Hepatocyte (in vitro differentiated cells): ENCODE data around the gene ADRM1.

Source experiments
- CTCF ChIP-seq: fragments of 200-600 bp; sonication (generic); IDR thresholded peaks from 2 replicates; pipeline ENCODE4 v1.5.1; 2016; ENCODE audit warnings: antibody characterized with exemption, mild to moderate bottlenecking; ENCODE audit not compliant: poor library complexity
- EZH2 ChIP-seq: fragments of 200-600 bp; sonication (generic); IDR thresholded peaks from 2 replicates; pipeline ENCODE4 v1.6.1; 2016; ENCODE audit warnings: antibody characterized with exemption, mild to moderate bottlenecking, borderline replicate concordance
- EZH2phosphoT487 ChIP-seq: fragments of 200-600 bp; sonication (generic); IDR thresholded peaks from one replicate; pipeline ENCODE4 v1.6.1; 2018; ENCODE audit warnings: antibody characterized with exemption, mild to moderate bottlenecking, low read depth, moderate library complexity; ENCODE audit not compliant: unreplicated experiment, severe bottlenecking

- TF ChIP-seq EZH2: no peak
- TF ChIP-seq CTCF: no peak
- no peak for TF ChIP-seq EZH2phosphoT487
Observed at GRCh38 chr20:62284448-62284847, 18.3 kb upstream of the ADRM1 start.
